ENCODE results near the gene LDLRAD4.

The LDLRAD4 gene

DNA sequence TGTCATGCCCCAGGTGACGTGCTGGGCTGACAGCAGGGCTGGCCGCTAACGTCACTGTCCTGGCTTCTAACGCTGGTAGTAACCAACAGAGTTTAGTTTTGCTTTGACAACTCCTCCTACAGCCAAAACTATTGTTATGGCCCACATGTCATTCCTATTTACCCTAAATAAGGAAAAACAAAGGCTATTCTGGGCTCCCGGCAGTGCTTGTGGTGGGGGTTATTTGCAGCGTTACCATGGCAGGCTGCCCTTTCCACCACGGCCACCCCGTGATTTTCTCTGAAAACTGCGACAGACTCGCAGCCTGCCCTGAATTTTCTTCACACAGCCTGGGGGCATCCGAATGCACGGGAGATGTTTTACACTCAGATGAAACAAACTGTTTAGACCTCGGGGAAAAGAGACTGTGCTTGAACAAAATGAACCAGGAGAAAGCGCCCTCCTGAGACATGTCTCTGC is 392.6 kb downstream of the LDLRAD4 start:
- DNase-seq = peak; percentile 67

DNA sequence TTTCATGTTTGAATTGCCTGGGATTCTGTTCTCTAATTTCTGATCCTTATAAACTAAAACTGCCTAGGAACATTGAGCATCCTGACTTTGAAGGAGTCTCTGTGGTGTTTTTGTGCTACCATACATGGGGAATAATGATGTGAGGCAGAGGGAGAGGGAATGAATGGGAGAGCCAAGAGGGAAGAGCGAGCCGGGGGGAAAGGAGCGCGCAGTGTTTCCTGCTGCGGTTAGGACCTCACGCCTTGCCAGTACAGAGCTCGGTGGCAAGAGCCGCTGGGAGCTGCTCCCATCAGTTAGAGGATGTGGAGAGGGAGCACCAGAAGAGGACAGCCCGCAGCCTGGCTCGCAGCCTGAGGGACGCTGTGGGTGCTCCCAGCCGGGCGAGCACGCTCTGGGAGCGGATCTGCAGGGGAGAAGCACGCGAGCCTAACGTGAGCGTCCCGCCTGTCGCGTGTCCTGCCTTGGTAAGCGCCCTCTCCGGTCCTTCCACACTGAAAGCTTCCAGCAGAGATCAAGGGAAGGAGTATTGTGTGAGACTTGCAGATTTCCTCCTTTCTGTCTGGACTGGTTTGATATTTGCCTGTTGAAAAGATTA is 393.1 kb downstream of the LDLRAD4 start:
- DNase-seq = peak; percentile 69

DNA sequence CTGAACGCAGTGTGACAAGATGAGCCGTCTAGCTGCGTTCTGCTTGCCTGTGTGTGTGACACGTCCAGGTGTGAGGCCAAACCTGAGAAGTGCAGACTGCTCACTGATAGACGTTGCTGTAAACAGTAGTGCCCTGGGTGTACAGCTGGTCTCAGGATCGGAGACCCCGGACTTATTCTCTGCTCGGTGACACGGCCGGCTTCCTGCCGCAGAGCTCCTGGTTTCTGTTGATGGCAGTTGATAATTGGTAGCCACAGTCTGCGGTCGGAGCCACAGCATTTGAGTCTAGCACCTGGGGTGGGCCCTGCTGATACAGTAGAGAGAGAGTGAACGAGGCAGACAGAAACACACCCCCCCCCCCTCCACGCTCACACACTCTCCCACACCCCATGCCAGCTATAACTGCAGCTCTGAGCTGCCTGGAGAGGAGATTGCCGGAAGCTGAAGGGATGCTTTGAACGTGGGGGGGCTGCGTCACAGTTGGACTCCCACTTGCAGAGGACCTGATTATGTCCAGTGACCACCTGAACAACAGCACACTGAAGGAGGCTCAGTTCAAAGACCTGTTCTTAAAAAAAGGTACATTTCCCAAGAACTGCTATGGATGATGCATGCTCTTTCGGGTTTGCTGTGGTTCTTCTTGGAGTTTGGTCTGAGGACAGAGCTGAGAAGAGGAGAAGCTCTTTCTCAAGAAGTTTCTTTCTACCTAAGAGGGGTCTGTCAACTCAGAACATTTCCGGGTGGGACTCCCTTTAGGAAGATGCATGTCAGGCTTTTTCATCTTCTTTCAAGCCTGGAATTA is 393.8 kb downstream of the LDLRAD4 start:
- DNase-seq = no peak

DNA sequence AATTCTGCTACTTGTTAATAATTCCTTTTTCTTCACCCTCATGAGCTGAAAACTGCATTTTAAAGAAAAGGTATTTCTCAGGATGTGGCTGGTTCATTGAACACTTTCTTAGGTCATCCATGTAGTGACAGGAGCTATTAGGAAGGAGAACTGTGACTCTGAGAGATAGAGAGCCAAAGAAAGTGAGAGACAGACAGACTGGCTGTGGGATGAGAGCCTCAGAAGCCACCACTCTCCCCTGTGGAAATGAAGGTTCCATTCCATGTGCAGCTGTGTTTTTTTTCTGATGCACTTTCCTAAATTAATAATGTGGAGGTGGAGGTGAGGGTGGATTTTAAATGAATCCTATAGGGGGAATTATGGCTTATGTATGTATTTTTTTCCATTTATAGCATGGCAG is 394.5 kb downstream of the LDLRAD4 start:
- no peak for DNase-seq

DNA sequence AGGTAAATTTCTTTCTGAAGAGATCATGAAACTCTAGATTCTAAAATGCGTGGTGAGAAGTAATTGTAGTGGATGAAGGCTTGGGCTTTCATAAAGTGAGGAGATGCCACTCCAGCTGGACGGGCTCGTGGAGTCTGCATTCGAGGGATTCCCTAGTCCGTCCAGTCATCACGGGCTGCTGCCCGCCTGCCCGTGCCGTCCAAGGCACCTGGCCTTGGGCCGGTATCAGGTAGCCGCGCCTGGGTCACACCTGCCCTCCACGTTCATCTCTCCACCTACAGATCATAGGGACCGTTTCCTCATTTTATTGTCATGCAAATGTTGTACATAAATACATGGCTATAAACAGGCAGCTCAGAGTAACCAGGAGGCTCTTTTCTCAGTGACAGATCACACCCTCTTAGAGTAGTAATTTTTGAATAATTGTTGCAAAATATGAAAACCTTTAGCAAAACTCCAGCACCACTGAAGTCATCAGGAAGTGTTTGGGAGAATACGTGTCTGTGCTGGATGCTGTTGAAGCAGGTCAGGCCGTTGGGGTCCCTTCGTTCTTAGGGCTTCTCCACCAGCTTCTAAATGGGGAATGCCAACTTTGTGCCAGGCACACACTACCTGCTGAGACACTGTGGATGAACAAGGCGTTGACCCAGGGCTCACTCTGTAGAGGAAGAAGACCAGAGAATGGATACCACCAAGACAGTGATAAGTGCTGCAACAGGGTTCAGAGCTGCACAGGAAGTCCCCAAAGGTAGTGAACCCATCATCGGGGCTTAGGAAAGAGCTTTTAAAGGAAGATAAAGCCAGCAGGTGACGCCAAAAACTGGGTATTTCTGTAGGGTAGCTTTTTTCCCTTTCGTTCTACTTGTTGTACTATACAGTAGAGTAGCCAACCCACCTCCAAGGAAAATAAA is 395.3 kb downstream of the LDLRAD4 start:
- DNase-seq = no peak

DNA sequence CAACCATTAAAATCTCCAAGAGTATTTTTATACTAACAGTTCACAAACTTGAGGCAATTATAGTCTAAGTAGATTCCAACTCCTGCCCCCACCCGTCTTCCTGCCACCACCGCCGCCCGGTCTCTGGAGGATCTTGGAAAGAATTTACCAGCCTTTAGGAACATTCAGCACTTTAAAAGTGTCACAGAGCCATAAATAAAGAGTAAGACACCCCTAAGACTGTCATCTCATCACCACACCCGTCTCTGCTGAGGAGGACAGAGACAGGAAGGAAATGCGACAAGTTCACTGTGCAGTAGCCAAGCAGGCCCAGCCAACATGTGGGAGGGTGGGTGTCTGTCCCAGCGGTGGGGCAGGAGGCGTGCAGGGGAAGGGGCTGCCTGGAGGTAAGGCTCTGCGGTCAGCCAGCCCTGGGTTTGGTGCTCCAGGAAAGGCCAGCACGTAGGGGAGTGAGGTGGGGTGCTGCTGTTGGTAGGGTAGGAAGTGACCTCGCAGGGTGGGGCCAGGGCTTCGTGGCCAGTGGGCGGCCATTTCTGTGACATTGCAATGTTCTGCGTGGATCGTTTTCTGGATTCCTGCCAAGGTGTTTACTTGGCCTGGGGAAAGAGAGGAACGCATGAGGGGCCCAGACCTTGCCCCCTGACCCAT is 396.2 kb downstream of the LDLRAD4 start:
- DNase-seq = no peak

DNA sequence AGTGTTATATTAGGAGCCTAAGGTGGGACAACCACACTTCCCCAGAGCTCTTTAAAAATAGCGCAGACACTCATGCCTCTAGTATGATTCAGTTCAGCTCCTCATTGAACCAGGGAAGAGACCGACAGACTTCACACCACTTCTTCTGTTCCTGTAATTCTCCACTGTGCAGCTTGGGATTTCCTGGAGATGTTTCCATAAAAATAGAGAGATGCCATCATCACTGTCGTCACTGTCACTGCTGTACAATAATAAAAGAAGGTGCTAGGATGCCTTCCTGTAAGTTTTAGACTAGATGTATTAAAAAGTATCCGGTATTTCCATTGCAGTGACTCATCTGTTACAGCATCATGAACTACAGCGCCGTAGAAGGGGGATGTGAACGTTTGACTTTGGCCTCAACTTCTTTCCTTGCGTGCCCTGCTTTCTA is 396.9 kb downstream of the LDLRAD4 start:
- no peak for DNase-seq

DNA sequence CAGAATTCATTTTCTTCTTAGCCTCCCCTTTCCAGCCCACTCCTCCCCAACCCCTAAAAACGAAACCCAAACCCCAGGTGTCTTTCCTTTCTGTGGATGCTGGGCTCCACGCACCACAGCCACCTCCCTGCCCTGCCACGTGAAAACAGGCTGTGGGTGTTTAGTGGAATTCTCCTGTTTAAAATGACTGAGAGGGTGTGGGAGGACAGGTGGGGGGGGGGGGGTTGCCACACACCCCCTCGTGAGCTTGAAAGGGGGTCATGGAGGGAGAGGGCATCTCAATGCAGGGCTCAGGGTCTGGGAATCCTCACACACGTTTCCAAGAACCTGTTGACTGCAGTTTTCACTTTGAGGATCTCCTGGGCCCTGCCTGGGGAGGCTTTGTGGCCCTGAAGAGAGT is 397.5 kb downstream of the LDLRAD4 start:
- DNase-seq = no peak

DNA sequence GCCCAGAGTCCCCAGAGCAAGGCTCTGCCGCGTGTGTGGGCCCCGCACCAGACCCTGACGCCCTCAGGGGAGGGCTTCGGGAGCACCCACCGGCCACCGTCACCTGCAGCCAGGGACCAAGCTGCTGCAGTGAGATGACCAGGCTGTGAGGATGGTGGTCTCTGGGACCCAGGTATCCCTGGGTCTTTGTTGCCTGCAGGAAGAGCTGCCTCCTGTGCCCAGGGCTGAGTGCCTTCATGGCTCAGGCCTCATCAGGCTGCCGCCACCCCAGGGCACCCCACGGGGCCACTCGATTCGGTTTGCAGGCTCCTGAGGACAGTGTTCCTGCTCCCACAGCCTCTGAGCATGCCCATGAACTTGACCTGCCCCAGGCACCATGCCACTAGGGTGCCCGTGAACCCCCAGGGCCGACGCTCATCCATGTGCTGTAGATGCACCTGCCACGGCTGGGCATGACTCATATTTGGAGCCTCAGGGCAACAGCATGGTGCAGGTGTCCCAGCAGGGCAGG is 398.0 kb downstream of the LDLRAD4 start:
- no peak for DNase-seq

DNA sequence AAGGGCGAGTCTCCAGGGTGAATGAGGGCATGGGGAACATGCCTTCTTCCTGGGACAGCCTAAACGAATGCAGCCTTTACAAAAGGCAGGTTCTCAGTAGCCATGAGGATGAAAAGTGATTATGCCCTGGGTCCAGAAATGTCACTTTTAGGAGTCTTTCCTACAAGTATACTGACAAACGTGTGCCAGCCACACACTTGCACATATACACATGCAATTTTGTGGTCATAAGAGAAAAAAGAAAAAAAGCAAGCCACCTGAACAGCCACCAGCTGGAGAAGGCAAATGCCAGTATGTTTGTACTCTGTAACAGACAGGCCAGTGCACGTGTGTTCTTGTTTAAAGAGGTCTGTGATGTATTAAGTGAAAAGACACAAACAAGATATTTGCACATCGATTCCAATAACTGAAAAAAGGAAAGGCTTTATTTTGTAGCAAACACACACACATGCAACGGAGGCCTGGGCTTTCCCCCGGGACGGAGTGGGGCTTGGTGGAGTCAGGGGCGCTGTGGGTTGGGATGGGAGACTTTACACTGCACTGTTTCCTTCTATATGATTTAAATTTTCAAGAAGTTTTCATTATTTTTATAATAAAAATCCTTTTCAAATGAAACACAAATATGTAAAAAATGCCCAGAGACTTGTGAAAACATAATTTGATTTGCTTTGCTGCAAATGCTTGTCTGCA is 399.4 kb downstream of the LDLRAD4 start:
- no peak for DNase-seq

DNA sequence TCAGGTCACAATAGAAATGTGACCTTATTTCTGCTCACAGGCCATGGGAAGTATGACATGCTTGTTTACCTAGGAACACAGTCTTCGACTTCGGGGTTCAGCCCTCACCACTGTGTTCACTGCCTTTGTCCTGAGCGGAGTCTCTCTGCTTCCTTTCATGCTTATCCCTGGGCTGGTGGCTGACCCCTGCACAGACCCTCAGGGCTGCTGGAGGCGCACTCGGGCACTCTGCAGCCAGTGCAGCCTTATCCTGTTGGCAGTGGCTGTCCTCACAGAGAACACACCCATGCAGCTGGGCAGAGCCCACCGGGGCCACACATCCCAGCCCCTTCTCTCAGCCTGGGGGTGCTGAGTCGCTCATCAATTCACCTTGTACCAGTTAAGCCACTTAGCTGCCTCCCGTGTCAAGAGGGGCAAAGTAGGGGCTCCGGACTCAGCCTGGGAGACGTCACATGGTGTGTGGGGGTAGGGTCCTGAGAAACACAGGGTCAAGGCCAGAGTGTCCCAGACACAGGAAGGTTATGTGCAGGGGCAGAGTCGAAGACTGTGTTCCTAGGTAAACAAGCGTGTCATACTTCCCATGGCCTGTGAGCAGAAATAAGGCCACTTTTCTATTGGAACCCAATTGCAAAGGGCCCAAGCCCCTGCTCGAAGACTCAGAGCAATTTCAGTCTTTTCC is 400.3 kb downstream of the LDLRAD4 start:
- DNase-seq = no peak

DNA sequence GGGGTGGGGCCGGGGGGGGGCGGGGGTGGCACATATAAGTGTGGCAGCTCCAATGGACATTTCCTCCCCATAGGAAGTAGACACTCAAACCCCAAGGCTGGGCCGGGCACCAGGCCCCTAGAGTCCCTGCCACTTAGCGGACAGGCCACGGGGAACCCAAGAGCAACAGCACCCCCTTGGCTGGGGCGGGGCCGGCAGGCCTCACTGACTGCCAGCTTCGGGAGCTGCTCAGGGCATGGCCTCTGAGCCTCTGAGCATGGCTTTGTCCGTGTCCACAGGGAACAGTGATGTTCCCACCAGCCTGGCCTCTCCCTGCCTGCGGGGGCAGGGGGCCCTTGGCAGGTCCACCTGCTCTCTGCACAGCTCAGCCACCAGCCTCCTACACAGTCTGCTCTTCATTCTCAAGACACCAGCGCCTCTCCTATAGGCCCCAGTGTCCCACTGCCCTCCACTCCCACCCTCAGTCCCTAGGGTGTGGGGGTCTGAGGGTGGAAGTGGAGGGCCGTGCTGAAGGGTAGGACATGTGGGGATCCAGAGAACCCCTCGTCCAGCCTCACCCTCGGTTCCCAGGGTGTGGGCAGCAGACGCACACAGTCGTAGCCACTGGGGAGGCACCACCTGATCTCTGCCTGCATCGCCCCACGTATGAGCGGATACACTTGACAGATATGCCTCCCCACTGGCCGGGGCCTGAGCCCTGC is 401.1 kb downstream of the LDLRAD4 start:
- no peak for DNase-seq

DNA sequence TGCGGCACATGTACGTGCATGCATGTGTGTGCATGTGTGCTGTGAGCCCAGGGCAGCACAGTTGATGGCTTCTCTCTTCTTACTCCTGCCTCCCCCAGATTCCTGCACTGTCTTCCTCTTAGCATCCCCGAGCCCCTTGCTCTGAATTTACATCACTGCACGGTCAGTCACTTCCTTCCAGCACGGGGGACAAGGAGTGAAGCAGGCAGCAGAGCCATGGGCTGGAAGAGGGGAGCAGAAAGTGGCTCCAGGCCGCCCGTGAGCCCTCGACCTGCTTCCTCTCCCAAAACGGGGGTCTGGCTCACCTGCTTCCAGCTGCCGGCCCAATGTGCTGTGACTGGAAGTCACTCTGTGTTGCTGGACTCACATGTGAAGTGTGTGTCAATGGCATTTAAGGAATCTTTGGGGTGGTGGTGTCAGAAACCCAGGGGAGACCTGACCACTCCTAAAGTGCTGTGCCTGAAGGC is 401.7 kb downstream of the LDLRAD4 start:
- no peak for DNase-seq

DNA sequence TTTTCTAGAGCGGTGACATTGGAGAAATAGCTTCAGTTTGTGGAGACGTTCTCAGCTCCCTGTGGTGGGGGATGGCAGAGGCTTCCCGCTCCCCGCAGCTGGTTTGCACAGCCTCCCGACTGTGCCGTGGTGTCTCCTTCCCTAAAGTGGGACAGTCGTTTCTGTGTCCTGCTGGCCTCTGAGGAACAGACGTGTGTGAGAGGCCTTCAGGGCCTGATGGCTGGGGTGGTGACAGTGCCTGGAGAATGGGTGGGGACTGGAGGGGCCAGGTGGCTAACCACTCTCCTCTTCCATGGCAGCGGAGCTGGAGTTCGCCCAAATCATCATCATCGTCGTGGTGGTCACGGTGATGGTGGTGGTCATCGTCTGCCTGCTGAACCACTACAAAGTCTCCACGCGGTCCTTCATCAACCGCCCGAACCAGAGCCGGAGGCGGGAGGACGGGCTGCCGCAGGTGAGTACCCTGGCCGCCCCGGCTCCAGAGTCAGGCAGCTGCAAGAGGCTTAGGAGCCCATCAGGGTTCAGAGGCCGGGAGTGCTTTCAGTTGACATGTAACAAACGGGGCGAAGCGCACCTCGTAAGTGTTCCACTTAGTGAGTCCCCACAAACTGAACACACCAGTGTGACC is 402.4 kb downstream of the LDLRAD4 start:
- DNase-seq = no peak

DNA sequence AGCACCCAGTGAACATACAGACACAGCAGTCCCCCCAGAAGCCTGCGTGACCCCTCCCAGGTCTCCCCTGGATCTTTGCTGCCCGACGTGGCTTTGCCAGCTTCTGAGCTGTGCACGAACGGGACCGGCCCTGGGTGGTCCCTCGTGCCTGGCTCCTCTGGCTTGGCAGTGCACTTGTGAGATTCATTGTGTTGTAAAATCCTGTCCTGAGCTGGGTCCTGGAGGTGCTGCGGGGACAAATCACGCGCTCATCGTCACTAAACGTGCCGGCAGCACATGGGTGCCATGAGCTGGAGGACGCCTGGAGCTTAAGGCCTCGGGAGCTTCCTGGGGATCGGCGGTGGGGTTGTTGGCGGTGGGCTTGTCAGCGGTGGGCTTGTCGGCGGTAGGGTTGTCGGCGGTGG is 402.9 kb downstream of the LDLRAD4 start:
- no peak for DNase-seq

DNA sequence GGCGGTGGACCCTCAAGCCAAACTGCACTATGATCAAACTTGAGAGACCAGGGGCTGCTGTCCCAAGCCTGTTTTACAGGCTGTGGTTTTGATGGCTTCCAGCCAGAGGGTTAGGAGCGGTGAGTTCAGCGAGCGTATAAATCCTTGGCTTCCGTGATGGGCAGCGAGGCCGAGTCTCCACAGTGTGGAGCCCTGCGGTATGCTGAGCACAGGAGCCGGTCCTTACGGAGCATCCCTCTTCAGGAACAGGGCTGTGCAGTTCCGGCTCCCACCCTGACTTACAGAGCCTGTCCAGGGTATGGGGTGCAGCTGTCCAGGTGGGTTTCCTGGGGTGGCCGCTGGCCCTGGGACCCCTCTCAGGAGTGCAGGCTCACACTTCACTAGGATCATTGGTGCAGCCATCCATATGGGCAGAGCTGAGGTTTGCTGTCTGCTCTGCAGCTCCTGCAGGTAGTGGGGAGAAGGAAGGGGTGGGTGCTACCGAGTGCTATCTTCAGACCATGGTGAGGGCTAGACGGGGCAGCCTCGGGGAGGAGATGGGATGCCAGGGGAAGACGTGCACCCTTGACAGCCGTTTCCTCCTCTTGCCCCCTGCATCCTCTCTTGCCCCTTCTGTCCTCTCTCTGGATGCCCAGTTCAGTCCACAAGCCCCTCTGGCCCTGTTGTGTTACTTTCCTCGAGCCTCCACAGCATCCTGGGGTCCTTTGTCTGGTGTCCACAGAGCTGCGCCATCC is 403.5 kb downstream of the LDLRAD4 start:
- no peak for DNase-seq

DNA sequence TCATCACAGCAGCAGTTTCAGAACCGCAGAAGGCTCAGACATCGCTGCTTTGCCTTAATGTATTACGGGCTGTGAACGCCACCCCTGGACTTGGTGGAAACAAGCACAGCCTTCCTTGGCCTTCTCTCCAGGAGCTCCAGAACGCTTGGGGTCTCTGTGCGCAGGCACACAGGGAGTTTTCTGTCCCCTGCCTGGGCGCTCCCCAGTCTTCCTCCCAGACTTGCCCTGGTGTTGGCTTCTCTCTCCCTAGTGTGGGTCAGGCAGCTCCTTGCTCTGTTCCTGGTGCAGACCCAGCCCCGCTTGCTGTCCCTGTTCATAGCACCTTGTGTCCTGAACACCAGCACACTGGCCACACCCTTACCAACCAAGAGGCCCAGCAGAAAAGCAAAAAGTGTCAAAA is 404.2 kb downstream of the LDLRAD4 start:
- no peak for DNase-seq

DNA sequence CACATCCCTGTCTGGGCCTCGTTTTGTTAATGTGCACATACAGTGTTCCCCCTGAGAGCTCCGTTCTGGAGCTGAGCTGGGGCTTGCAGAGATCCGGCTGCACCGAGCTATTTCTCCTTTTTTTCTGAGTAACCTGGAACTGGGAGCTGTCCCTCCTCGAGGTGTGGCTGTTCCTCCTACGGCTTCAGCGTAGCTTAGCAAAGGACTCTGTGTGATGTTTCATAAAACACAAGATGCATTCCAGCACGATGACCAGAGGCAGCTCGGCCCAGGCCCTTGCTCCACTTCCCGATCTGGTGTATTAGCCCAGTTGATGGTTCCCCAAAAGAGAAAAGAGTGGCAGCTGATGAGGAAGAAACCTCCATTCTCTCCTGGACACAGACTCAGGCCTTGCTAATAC is 404.8 kb downstream of the LDLRAD4 start:
- DNase-seq = no peak

DNA sequence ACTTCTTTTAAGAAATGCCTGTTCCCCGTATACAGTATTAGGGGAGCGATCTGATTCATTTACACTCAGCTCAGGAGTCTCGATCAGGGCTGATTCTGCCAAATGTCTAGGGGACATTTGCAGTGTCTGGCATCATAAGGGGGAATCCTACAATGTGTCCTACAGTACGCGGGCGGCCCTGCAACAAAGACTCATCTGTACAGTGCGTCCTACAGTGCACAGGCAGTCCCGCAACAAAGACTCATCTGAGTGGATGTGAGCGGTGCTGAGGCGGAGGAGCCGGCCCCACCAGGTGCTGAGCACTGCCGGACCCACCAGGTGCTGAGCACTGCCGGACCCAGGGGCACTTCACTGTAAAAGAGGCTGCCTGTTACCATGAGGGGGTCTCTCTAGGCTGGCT is 405.3 kb downstream of the LDLRAD4 start:
- DNase-seq = no peak

Data from left hindlimb (tissue), 1 donor.